H1 (cell line): ENCODE measurements around the gene FOXP2. TPM values are rescaled to one million over a fixed set of nuclear protein-coding genes. Genes with fewer than 3 reads are reported as not detected.

Source experiments
- CTCF ChIA-PET: fragments of 300-600 bp; sonication (Branson Sonifier 250); formaldehyde crosslinking; loops from one replicate; lab custom pipeline; 2021; ENCODE audit not compliant: partially characterized antibody; lab: Charles Lee
- POLR2A ChIA-PET: fragments of 300-600 bp; sonication (Branson Sonifier 250); formaldehyde crosslinking; loops from one replicate; lab custom pipeline; 2021; ENCODE audit warnings: inconsistent platforms; ENCODE audit not compliant: partially characterized antibody; lab: Charles Lee
- DNase-seq, 2 experiments: peaks; one replicate each; pipeline versions ENCODE4 v3.0.0 to v3.0.0-alpha.2; 2010 to 2022; ENCODE audit warnings: low spot score in 2 of 2, low read depth in 1 of 2, mixed read lengths in 1 of 2
- FAIRE-seq: peaks from 2 replicates; lab custom pipeline; 2011; peaks lifted over from hg19 to GRCh38; lab: Jason Lieb, UNC
- H2AFZ ChIP-seq: 2 replicates; pipeline ENCODE4 v1.8.1; 2012; ENCODE audit warnings: low read length, inconsistent platforms
- H2AK5ac ChIP-seq: 2 replicates; pipeline ENCODE4 v1.6.1; 2013; ENCODE audit warnings: low read depth, low read length
- H2BK120ac ChIP-seq: replicated peaks from 2 replicates; pipeline ENCODE3; 2013; ENCODE audit warnings: low read depth, low read length, inconsistent platforms
- H2BK12ac ChIP-seq: 2 replicates; pipeline ENCODE4 v1.6.1; 2013; ENCODE audit warnings: low read depth, low read length
- H2BK15ac ChIP-seq: 2 replicates; pipeline ENCODE4 v1.6.1; 2013; ENCODE audit warnings: low read length
- H2BK20ac ChIP-seq: 2 replicates; pipeline ENCODE4 v1.6.1; 2013; ENCODE audit warnings: low read length
- H2BK5ac ChIP-seq: 2 replicates; pipeline ENCODE4 v1.6.1; 2013; ENCODE audit warnings: low read depth, low read length
- H3K14ac ChIP-seq: 2 replicates; pipeline ENCODE4 v1.6.1; 2013; ENCODE audit warnings: inconsistent platforms; ENCODE audit not compliant: insufficient read length
- H3K18ac ChIP-seq: 2 replicates; pipeline ENCODE4 v1.6.1; 2013; ENCODE audit warnings: low read length; ENCODE audit errors: extremely low read depth
- H3K23ac ChIP-seq: 2 replicates; pipeline ENCODE4 v1.6.1; 2013; ENCODE audit warnings: inconsistent platforms; ENCODE audit not compliant: insufficient read length
- H3K23me2 ChIP-seq: 2 replicates; pipeline ENCODE4 v1.6.1; 2013; ENCODE audit warnings: low read depth, low read length
- H3K27ac ChIP-seq: 2 replicates; pipeline ENCODE4 v1.6.1; 2011; ENCODE audit warnings: low read depth, low read length, inconsistent platforms
- H3K27me3 ChIP-seq, 4 experiments: replicated peaks in 1 of 4; 1 replicate in 1 of 4; 2 replicates in 3 of 4; pipeline versions ENCODE4 v1.6.1 to v1.8.1; 2011 to 2013; ENCODE audit warnings: low read length in 3 of 4, mild to moderate bottlenecking in 3 of 4, inconsistent platforms in 2 of 4, mixed read lengths in 2 of 4, moderate library complexity in 1 of 4; ENCODE audit not compliant: control insufficient read depth in 3 of 4, insufficient read depth in 3 of 4; ENCODE audit errors: extremely low read depth in 1 of 4
- H3K36me3 ChIP-seq, 4 experiments: 2 replicates each; pipeline versions ENCODE4 v1.6.1 to v1.8.1; 2011 to 2013; ENCODE audit warnings: mild to moderate bottlenecking in 4 of 4, low read length in 3 of 4, moderate library complexity in 2 of 4, control low read depth in 1 of 4, inconsistent platforms in 1 of 4; ENCODE audit not compliant: insufficient read depth in 4 of 4, control insufficient read depth in 2 of 4
- H3K4ac ChIP-seq: replicated peaks from 2 replicates; pipeline ENCODE3; 2013; ENCODE audit warnings: low read length, low read depth, mixed read lengths, inconsistent platforms; ENCODE audit not compliant: insufficient read length
- H3K4me1 ChIP-seq, 4 experiments: replicated peaks in 1 of 4; 1 replicate in 1 of 4; 2 replicates in 3 of 4; pipeline versions ENCODE4 v1.6.1 to v1.8.1; 2011 to 2013; ENCODE audit warnings: low read length in 3 of 4, inconsistent platforms in 2 of 4, mixed read lengths in 1 of 4; ENCODE audit not compliant: insufficient read depth in 4 of 4, control insufficient read depth in 3 of 4
- H3K4me2 ChIP-seq, 2 experiments: 2 replicates each; pipeline versions ENCODE4 v1.6.1 to v1.8.1; 2011 to 2013; ENCODE audit warnings: low read depth in 2 of 2, low read length in 2 of 2, control low read depth in 1 of 2, inconsistent platforms in 1 of 2, mild to moderate bottlenecking in 1 of 2; ENCODE audit not compliant: insufficient read depth in 1 of 2
- H3K4me3 ChIP-seq, 4 experiments: fragments of 200-600, 300-600 bp in 1 of 4; sonication (generic), shearing (Covaris generic), sonication (Bioruptor Twin) in 1 of 4; 2 replicates each; pipeline versions ENCODE4 v1.5.1 to v1.8.1; 2011 to 2016; ENCODE audit warnings: low read length in 4 of 4, low read depth in 3 of 4, control low read depth in 2 of 4, inconsistent platforms in 2 of 4, mild to moderate bottlenecking in 2 of 4, mixed read lengths in 1 of 4, moderate library complexity in 1 of 4; ENCODE audit not compliant: insufficient read depth in 2 of 4; ENCODE audit errors: extremely low read depth in 1 of 4
- H3K56ac ChIP-seq: replicated peaks from 2 replicates; pipeline ENCODE3; 2013; ENCODE audit warnings: low read depth, mild to moderate bottlenecking, mixed read lengths, low read length, inconsistent platforms; ENCODE audit not compliant: insufficient read length
- H3K79me1 ChIP-seq: 2 replicates; pipeline ENCODE4 v1.6.1; 2013; ENCODE audit warnings: low read depth, low read length, control low read depth
- H3K79me2 ChIP-seq, 2 experiments: 2 replicates each; pipeline versions ENCODE4 v1.6.1 to v1.8.1; 2012 to 2013; ENCODE audit warnings: low read length in 2 of 2, mild to moderate bottlenecking in 2 of 2, inconsistent platforms in 1 of 2; ENCODE audit not compliant: insufficient read depth in 2 of 2, control insufficient read depth in 1 of 2
- H3K9ac ChIP-seq, 4 experiments: replicated peaks in 1 of 4; 1 replicate in 1 of 4; 2 replicates in 3 of 4; pipeline versions ENCODE4 v1.6.1 to v1.8.1; 2011 to 2013; ENCODE audit warnings: low read depth in 3 of 4, low read length in 3 of 4, control low read depth in 2 of 4, mild to moderate bottlenecking in 2 of 4, moderate library complexity in 2 of 4, inconsistent platforms in 1 of 4; ENCODE audit errors: extremely low read depth in 1 of 4
- H3K9me3 ChIP-seq, 2 experiments: 2 replicates each; pipeline versions ENCODE4 v1.6.1 to v1.8.1; 2012 to 2013; ENCODE audit warnings: mild to moderate bottlenecking in 2 of 2, moderate library complexity in 2 of 2, control low read depth in 1 of 2, inconsistent platforms in 1 of 2, low read depth in 1 of 2, low read length in 1 of 2, mixed read lengths in 1 of 2; ENCODE audit not compliant: insufficient read depth in 2 of 2
- H4K20me1 ChIP-seq, 2 experiments: replicated peaks in 1 of 2; 2 replicates each; pipeline versions ENCODE3 to v1.8.1; 2011 to 2013; ENCODE audit warnings: inconsistent platforms in 2 of 2, low read length in 2 of 2, mild to moderate bottlenecking in 1 of 2; ENCODE audit not compliant: insufficient read depth in 2 of 2, control insufficient read depth in 1 of 2
- H4K5ac ChIP-seq: 2 replicates; pipeline ENCODE4 v1.6.1; 2013; ENCODE audit warnings: low read length, low read depth, mixed read lengths, inconsistent platforms; ENCODE audit not compliant: insufficient read length
- H4K8ac ChIP-seq: 2 replicates; pipeline ENCODE4 v1.8.0; 2013; ENCODE audit warnings: mild to moderate bottlenecking, moderate library complexity, low read length, inconsistent platforms; ENCODE audit not compliant: insufficient read depth; ENCODE audit errors: extremely low read depth
- H4K91ac ChIP-seq: replicated peaks from 2 replicates; pipeline ENCODE3; 2013; ENCODE audit warnings: low read length, mixed read lengths, inconsistent platforms; ENCODE audit not compliant: insufficient read length
- ATF3 ChIP-seq: IDR thresholded peaks from 2 replicates; pipeline ENCODE4 v1.6.1; 2011; ENCODE audit warnings: low read depth, mild to moderate bottlenecking, low read length; ENCODE audit not compliant: insufficient read depth
- BACH1 ChIP-seq: IDR thresholded peaks from 2 replicates; pipeline ENCODE4 v1.6.1; 2012; ENCODE audit warnings: low read length, improper control_type of control experiment
- BCL11A ChIP-seq, 2 experiments: IDR thresholded peaks; one replicate each; pipeline ENCODE4 v1.6.1; 2011; ENCODE audit warnings: low read depth in 2 of 2, low read length in 2 of 2, mild to moderate bottlenecking in 2 of 2
- CEBPB ChIP-seq: IDR thresholded peaks from 2 replicates; pipeline ENCODE4 v1.6.1; 2012; ENCODE audit warnings: low read depth, low read length
- CHD1 ChIP-seq: IDR thresholded peaks from 2 replicates; pipeline ENCODE4 v1.6.1; 2012; ENCODE audit warnings: low read depth, low read length, improper control_type of control experiment
- EGR1 ChIP-seq: IDR thresholded peaks from 2 replicates; pipeline ENCODE4 v1.6.1; 2011; ENCODE audit warnings: low read depth, low read length, borderline replicate concordance
- EZH2 ChIP-seq: fragments of 200-600 bp; sonication (generic); IDR thresholded peaks from 2 replicates; pipeline ENCODE4 v1.7.1; 2012; ENCODE audit warnings: low read depth, mild to moderate bottlenecking, moderate library complexity, low read length, inconsistent platforms; ENCODE audit not compliant: severe bottlenecking
- GABPA ChIP-seq: IDR thresholded peaks from 2 replicates; pipeline ENCODE4 v1.6.1; 2011; ENCODE audit warnings: mild to moderate bottlenecking, low read length, moderate library complexity, borderline replicate concordance; ENCODE audit not compliant: insufficient read depth
- JUN ChIP-seq: IDR thresholded peaks from 2 replicates; pipeline ENCODE4 v1.6.1; 2011; ENCODE audit warnings: low read depth, mild to moderate bottlenecking, improper control_type of control experiment, low read length
- KDM4A ChIP-seq: IDR thresholded peaks from one replicate; pipeline ENCODE4 v1.7.1; 2012; ENCODE audit warnings: low read depth, mild to moderate bottlenecking, moderate library complexity, low read length, inconsistent platforms; ENCODE audit not compliant: severe bottlenecking
- NANOG ChIP-seq: IDR thresholded peaks from 2 replicates; pipeline ENCODE4 v1.6.1; 2011; ENCODE audit warnings: low read length, low read depth, mild to moderate bottlenecking, inconsistent platforms; ENCODE audit not compliant: insufficient read depth, poor library complexity, severe bottlenecking
- SIN3A ChIP-seq, 2 experiments: IDR thresholded peaks in 1 of 2; conservative IDR thresholded peaks in 1 of 2; 2 replicates each; pipeline ENCODE4 v1.6.1; 2011 to 2012; ENCODE audit warnings: low read length in 2 of 2, improper control_type of control experiment in 1 of 2, low read depth in 1 of 2, mild to moderate bottlenecking in 1 of 2
- SUZ12 ChIP-seq: fragments of 200-600 bp; sonication (generic); IDR thresholded peaks from 2 replicates; pipeline ENCODE4 v1.6.1; 2012; ENCODE audit warnings: mild to moderate bottlenecking, inconsistent platforms, low read length, moderate library complexity, mixed read lengths
- TAF7 ChIP-seq: optimal IDR thresholded peaks from 2 replicates; pipeline ENCODE3; 2011; ENCODE audit warnings: low read depth, mild to moderate bottlenecking, inconsistent platforms, low read length, moderate library complexity, borderline replicate concordance
- TCF12 ChIP-seq: IDR thresholded peaks from 2 replicates; pipeline ENCODE4 v1.6.1; 2011; ENCODE audit warnings: low read depth, mild to moderate bottlenecking, low read length
- polyA plus RNA-seq, 7 experiments: library from polyadenylated mRNA; depleted of rRNA in 3 of 7; stranded (reverse) in 5 of 7; unstranded in 2 of 7; fragments of >200 nt in 5 of 7; fragments of 200-250 nt in 2 of 7; gene quantifications; 1 replicate in 5 of 7; 2 replicates in 1 of 7; 4 replicates in 1 of 7; pipeline versions ENCODE4 v1.2.1 to v1.2.3, GENCODE V29; 2011 to 2013; ENCODE audit warnings: missing spikeins in 2 of 7, mixed read lengths in 2 of 7
- total RNA-seq: library from RNA; stranded (reverse); fragmentation: NEBNext Ultra II Directional; extraction: Animal tissue kit (Norgen Biotek cat#: 25700); gene quantifications from 2 replicates; pipeline ENCODE4 v1.2.1, GENCODE V29; 2021

FOXP2 gene
- total and polyA plus RNA-seq, 2 of the 8 experiments (the other 6 are each of a cell fraction or from before 2014, with no cell fraction given) = 0.09 to 0.43 TPM

GRCh38 chr7:114648117-114648516 is 233.5 kb downstream of the FOXP2 start:
- H3K9ac ChIP-seq = no peak overlapping the region
- CTCF ChIA-PET = interaction anchor here (1.0 to 1.2 kb wide), 2 partner anchors 27 to 221 kb away, joined by 3 read pairs; no protein-coding TSS in a partner anchor

More at GRCh38 chr7:114648117-114648516, 233.5 kb downstream of the FOXP2 start:
- Histone ChIP-seq H3K4me2 (no peak overlapping the region), H3K14ac (no peak overlapping the region), H4K91ac (no peak overlapping the region), H3K27ac (no peak overlapping the region), H2AFZ (no peak overlapping the region), H2BK120ac (no peak overlapping the region), H3K4me1 (peaks cover 0 to 6% (median 2%) of the 10 kb centered on the region in 4 experiments; a peak in 3 of 7 replicates), H3K79me1 (no peaks in the 10 kb centered on the region), H4K5ac (no peak overlapping the region), H3K36me3 (no peaks in the 10 kb centered on the region), H2BK5ac (no peak overlapping the region), H3K4me3 (no peak overlapping the region), H3K23ac (no peak overlapping the region), H2BK20ac (no peak overlapping the region), H3K4ac (no peak overlapping the region), H3K18ac (no peak overlapping the region), H3K79me2 (no peaks in the 10 kb centered on the region), H2BK15ac (no peak overlapping the region), H4K8ac (no peak overlapping the region), H2AK5ac (no peak overlapping the region), H2BK12ac (no peak overlapping the region), H3K23me2 (no peaks in the 10 kb centered on the region), H3K9me3 (no peaks in the 10 kb centered on the region), H3K56ac (no peak overlapping the region), H4K20me1 (no peaks in the 10 kb centered on the region), H3K27me3 (no peaks in the 10 kb centered on the region)
- POLR2A ChIA-PET = interaction anchor here (0.7 kb wide), 1 partner anchor 69 kb away, joined by 3 read pairs; no protein-coding TSS in a partner anchor
- FAIRE-seq (no peak), DNase-seq (no peak)
- TF ChIP-seq GABPA (no peak), CHD1 (no peak), EGR1 (no peak), BACH1 (no peak), SIN3A (conservative IDR thresholded peaks at IDR 0.05 in 1 of 2, IDR thresholded peaks at IDR 0.05 in 1 of 2; ENCODE audit: low read depth in 1 of 2, low read length in 2 of 2) (no peak), JUN (no peak), EZH2 (no peak), SUZ12 (no peak), TCF12 (no peak), NANOG (no peak), KDM4A (no peak), BCL11A (IDR thresholded peaks at IDR 0.05; ENCODE audit: low read depth in 2 of 2, low read length in 2 of 2) (no peak), ATF3 (no peak), TAF7 (no peak), CEBPB (no peak)
